Lower leg skin (tissue), 3 donors: ENCODE results near the gene COG5.

ENCODE experiments used
- POLR2A ChIP-seq, 2 donors: fragments of 450-650 bp; IDR thresholded peaks; one replicate each; pipeline ENCODE4 v1.6.1; 2016 to 2017; ENCODE audit warnings: antibody characterized with exemption in 2 of 2, mild to moderate bottlenecking in 1 of 2, moderate library complexity in 1 of 2
- TF ChIP-seq, protein P1 (sequence below), 3 donors: fragments of 450-650 bp; IDR thresholded peaks; one replicate each; pipeline ENCODE4 v1.5.1; 2016; ENCODE audit warnings: antibody characterized with exemption in 3 of 3, mild to moderate bottlenecking in 3 of 3, moderate library complexity in 2 of 3

GRCh38 chr7:107414198-107414597 lies 149.5 kb downstream of the COG5 start:
- TF ChIP-seq, protein P1, sequence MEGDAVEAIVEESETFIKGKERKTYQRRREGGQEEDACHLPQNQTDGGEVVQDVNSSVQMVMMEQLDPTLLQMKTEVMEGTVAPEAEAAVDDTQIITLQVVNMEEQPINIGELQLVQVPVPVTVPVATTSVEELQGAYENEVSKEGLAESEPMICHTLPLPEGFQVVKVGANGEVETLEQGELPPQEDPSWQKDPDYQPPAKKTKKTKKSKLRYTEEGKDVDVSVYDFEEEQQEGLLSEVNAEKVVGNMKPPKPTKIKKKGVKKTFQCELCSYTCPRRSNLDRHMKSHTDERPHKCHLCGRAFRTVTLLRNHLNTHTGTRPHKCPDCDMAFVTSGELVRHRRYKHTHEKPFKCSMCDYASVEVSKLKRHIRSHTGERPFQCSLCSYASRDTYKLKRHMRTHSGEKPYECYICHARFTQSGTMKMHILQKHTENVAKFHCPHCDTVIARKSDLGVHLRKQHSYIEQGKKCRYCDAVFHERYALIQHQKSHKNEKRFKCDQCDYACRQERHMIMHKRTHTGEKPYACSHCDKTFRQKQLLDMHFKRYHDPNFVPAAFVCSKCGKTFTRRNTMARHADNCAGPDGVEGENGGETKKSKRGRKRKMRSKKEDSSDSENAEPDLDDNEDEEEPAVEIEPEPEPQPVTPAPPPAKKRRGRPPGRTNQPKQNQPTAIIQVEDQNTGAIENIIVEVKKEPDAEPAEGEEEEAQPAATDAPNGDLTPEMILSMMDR (IDR thresholded peaks at IDR 0.05) = no peak
- no peak for TF ChIP-seq POLR2A (IDR thresholded peaks at IDR 0.05)
